ENCODE results near the gene GRAMD1A. TPM values are rescaled to one million over a fixed set of nuclear protein-coding genes. Genes with fewer than 3 reads are reported as not detected.

GRAMD1A gene
- polyA plus RNA-seq, 6 donors from 2014 or later, result 10.4 to 29.3 (median 12.3) TPM

Other genes with a start within 250 kb of the GRAMD1A start
- gene ZNF599, start 227.1 kb upstream of the GRAMD1A start, polyA plus RNA-seq (ENCODE audit: low read depth in 6 of 6), result 10 to 100 TPM in 1 of 6 donors, 1 to 10 TPM in 5; 6.5 to 13.9 (median 8.1) TPM
- 1 to 10 TPM in 5 of 6 donors, not detected in 1; 2.9 to 8.2 (median 4.9) TPM for gene ZNF30, start 73.4 kb upstream of the GRAMD1A start, polyA plus RNA-seq (ENCODE audit: low read depth in 6 of 6)
- gene ZNF792, start 36.1 kb upstream of the GRAMD1A start, polyA plus RNA-seq (ENCODE audit: low read depth in 6 of 6), result 10 to 100 TPM in 2 of 6 donors, 1 to 10 TPM in 4; 6.7 to 14.7 (median 8.8) TPM
- gene SCN1B, start 30.1 kb downstream of the GRAMD1A start, polyA plus RNA-seq (ENCODE audit: low read depth in 6 of 6), result under 1 TPM in 4 of 6 donors, not detected in 2; 0.06 to 0.36 (median 0.28) TPM
- gene HPN, start 41.4 kb downstream of the GRAMD1A start, polyA plus RNA-seq (ENCODE audit: low read depth in 6 of 6), result not detected
- not detected for gene FXYD3, start 115.5 kb downstream of the GRAMD1A start, polyA plus RNA-seq (ENCODE audit: low read depth in 6 of 6)
- gene LGI4, start 134.7 kb downstream of the GRAMD1A start, polyA plus RNA-seq (ENCODE audit: low read depth in 6 of 6), result not detected
- gene FXYD1, start 138.5 kb downstream of the GRAMD1A start, polyA plus RNA-seq (ENCODE audit: low read depth in 6 of 6), result 1 to 10 TPM; 1.0 to 2.7 (median 1.2) TPM
- gene FXYD7, start 142.9 kb downstream of the GRAMD1A start, polyA plus RNA-seq (ENCODE audit: low read depth in 6 of 6), result 1 to 10 TPM; 2.0 to 4.5 (median 3.4) TPM
- gene FXYD5, start 154.4 kb downstream of the GRAMD1A start, polyA plus RNA-seq (ENCODE audit: low read depth in 6 of 6), result 100 to 1,000 TPM; 290 to 440 (median 351) TPM
- gene FAM187B, start 228.4 kb downstream of the GRAMD1A start, polyA plus RNA-seq (ENCODE audit: low read depth in 6 of 6), result not detected
- 10 to 100 TPM; 11.7 to 46.3 (median 34.8) TPM for gene LSR, start 248.7 kb downstream of the GRAMD1A start, polyA plus RNA-seq (ENCODE audit: low read depth in 6 of 6)